ENCODE results near the gene EDIL3.
"Not testable (repeated sequence)": the region's sequence is repeated elsewhere in the genome, so short reads cannot be mapped to it uniquely, and the experiment has no call there.

The EDIL3 gene

DNA sequence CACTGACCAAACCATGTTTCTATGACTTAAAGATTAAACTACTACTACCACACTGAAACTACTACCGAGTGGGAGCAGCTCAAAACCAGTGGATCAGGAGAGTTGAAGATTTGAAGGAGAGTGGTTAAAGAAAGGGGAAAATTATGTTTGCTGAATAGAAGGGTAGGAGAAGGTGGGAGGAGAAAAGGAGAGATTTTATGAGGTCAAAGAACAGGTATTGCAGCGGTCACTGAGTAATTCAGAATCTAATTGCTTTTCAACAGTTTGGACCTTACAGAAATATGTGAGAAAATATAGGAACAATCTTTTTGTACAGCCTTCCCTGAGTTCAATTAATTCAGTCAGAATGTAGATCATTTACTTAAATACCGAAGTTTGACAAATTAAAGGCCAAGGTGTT is 24.6 kb downstream of the EDIL3 start:
- Histone ChIP-seq H3K9ac (ENCODE audit: low read depth in 1 of 2, low read length in 2 of 2) (no peak overlapping the region), H3K4me3 (ENCODE audit: low read length in 2 of 2) (no peak overlapping the region), H3K27me3 (ENCODE audit: control insufficient read depth in 2 of 2, insufficient read depth in 2 of 2, low read length in 2 of 2) (no peaks in the 10 kb centered on the region), H3K4me1 (ENCODE audit: control insufficient read depth in 2 of 2, insufficient read depth in 2 of 2, low read length in 2 of 2) (no peaks in the 10 kb centered on the region), H3K27ac (ENCODE audit: low read depth in 2 of 2, low read length in 2 of 2) (no peak overlapping the region), H3K36me3 (ENCODE audit: control insufficient read depth in 2 of 2, insufficient read depth in 2 of 2, low read length in 2 of 2) (no peaks in the 10 kb centered on the region), H3K9me3 (ENCODE audit: control insufficient read depth in 2 of 2, low read length in 2 of 2) (no peaks in the 10 kb centered on the region)

DNA sequence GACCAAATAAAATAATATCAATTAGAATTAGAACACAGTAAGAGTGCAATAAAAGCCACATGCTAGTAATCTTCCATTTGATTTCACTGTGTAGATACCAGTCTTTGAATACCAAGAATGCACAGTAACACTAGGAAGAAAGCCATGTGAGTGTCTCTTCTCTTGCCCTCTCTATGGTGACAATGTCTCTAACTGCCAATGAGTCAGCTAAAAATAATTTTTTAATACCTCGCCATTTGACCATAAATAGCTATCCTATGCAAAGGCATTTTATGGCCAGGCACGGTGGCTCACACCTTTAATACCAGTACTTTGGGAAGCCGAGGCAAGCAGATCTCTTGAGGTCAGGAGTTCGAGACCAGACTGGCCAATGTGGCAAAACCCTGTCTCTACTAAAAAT is 30.6 kb downstream of the EDIL3 start:
- no peaks in the 10 kb centered on the region for H3K4me1 ChIP-seq (ENCODE audit: control insufficient read depth in 2 of 2, insufficient read depth in 2 of 2, low read length in 2 of 2)
- H3K27me3 ChIP-seq (ENCODE audit: control insufficient read depth in 2 of 2, insufficient read depth in 2 of 2, low read length in 2 of 2) = no peaks in the 10 kb centered on the region
- no peak overlapping the region for H3K27ac ChIP-seq (ENCODE audit: low read depth in 2 of 2, low read length in 2 of 2)
- H3K9me3 ChIP-seq (ENCODE audit: control insufficient read depth in 2 of 2, low read length in 2 of 2) = no peaks in the 10 kb centered on the region
- no peak overlapping the region for H3K9ac ChIP-seq (ENCODE audit: low read depth in 1 of 2, low read length in 2 of 2)
- no peaks in the 10 kb centered on the region for H3K36me3 ChIP-seq (ENCODE audit: control insufficient read depth in 2 of 2, insufficient read depth in 2 of 2, low read length in 2 of 2)
- no peak overlapping the region for H3K4me3 ChIP-seq (ENCODE audit: low read length in 2 of 2)

DNA sequence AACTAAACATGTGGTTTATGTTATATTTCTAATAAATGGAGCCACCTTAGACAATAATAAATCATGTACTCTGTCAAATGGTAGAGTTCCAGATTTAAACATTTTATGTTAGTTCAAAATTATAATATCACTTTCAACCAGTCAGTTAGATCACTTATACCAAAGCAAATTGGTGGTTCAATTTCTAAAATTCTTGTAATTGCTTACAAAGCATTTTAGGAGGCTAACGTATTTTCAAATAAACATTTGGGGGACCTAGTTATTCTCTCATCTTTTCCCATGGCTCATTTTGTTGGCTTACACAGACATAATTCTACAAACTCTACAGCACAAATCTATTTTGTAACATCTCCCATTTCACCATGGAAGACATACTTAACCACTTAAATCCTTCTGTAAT is 39.9 kb downstream of the EDIL3 start:
- Histone ChIP-seq H3K4me1 (ENCODE audit: control insufficient read depth in 2 of 2, insufficient read depth in 2 of 2, low read length in 2 of 2) (no peaks in the 10 kb centered on the region), H3K9me3 (ENCODE audit: control insufficient read depth in 2 of 2, low read length in 2 of 2) (no peaks in the 10 kb centered on the region)

DNA sequence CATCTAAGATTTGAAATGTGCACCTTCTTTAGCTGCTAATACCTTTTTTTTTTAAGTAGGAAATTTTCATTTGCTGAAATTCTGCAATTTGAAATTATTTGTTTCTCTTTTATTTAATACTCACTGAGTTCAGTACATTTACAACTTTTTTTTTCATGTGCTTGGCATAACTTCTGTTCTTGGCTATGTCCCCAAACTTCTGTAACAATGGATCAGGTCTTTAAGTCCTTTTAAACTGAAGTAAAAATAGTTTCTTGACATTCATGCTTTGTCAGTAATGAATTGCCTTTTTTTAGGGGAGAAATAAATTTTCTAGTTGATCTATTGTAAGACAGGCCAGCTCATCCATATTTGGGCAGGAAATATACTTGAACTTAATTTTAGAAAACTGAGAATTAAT is 41.5 kb downstream of the EDIL3 start:
- no peaks in the 10 kb centered on the region for H3K27me3 ChIP-seq (ENCODE audit: control insufficient read depth in 2 of 2, insufficient read depth in 2 of 2, low read length in 2 of 2)
- no peaks in the 10 kb centered on the region for H3K9me3 ChIP-seq (ENCODE audit: control insufficient read depth in 2 of 2, low read length in 2 of 2)
- no peaks in the 10 kb centered on the region for H3K36me3 ChIP-seq (ENCODE audit: control insufficient read depth in 2 of 2, insufficient read depth in 2 of 2, low read length in 2 of 2)
- H3K9ac ChIP-seq (ENCODE audit: low read depth in 1 of 2, low read length in 2 of 2) = no peak overlapping the region
- H3K4me1 ChIP-seq (ENCODE audit: control insufficient read depth in 2 of 2, insufficient read depth in 2 of 2, low read length in 2 of 2) = no peaks in the 10 kb centered on the region
- H3K27ac ChIP-seq (ENCODE audit: low read depth in 2 of 2, low read length in 2 of 2) = no peak overlapping the region
- H3K4me3 ChIP-seq (ENCODE audit: low read length in 2 of 2) = no peak overlapping the region

More for the DNA sequence above, 39.9 kb downstream of the EDIL3 start:
- Histone ChIP-seq H3K4me3 (ENCODE audit: low read length in 2 of 2) (no peak overlapping the region), H3K27me3 (ENCODE audit: control insufficient read depth in 2 of 2, insufficient read depth in 2 of 2, low read length in 2 of 2) (no peaks in the 10 kb centered on the region), H3K27ac (ENCODE audit: low read depth in 2 of 2, low read length in 2 of 2) (no peak overlapping the region), H3K36me3 (ENCODE audit: control insufficient read depth in 2 of 2, insufficient read depth in 2 of 2, low read length in 2 of 2) (no peaks in the 10 kb centered on the region), H3K9ac (ENCODE audit: low read depth in 1 of 2, low read length in 2 of 2) (no peak overlapping the region)

DNA sequence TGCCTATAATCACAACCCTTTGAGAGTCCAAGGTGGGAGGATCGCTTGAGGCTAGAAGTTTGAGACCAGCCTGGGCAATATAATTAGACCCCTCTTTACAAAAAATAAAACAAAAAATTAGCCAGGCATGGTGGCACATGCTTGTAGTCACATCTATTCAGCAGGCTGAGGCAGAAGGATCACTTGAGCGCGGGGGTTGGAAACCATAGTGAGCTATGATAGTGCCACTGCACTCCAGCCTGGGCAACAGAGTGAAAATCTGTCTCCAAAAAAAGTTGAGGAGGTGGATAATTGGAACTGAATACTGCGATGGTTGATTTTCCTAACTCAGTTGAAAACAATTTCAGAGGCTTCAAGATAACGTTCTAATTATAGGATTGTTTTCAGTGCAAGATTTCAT is 52.6 kb downstream of the EDIL3 start:
- no peaks in the 10 kb centered on the region for H3K27me3 ChIP-seq (ENCODE audit: control insufficient read depth in 2 of 2, insufficient read depth in 2 of 2, low read length in 2 of 2)
- H3K27ac ChIP-seq (ENCODE audit: low read depth in 2 of 2, low read length in 2 of 2) = no peak overlapping the region
- H3K4me1 ChIP-seq (ENCODE audit: control insufficient read depth in 2 of 2, insufficient read depth in 2 of 2, low read length in 2 of 2) = no peaks in the 10 kb centered on the region
- H3K36me3 ChIP-seq (ENCODE audit: control insufficient read depth in 2 of 2, insufficient read depth in 2 of 2, low read length in 2 of 2) = no peaks in the 10 kb centered on the region
- no peak overlapping the region for H3K4me3 ChIP-seq (ENCODE audit: low read length in 2 of 2)
- H3K9ac ChIP-seq (ENCODE audit: low read depth in 1 of 2, low read length in 2 of 2) = no peak overlapping the region
- H3K9me3 ChIP-seq (ENCODE audit: control insufficient read depth in 2 of 2, low read length in 2 of 2) = no peaks in the 10 kb centered on the region

DNA sequence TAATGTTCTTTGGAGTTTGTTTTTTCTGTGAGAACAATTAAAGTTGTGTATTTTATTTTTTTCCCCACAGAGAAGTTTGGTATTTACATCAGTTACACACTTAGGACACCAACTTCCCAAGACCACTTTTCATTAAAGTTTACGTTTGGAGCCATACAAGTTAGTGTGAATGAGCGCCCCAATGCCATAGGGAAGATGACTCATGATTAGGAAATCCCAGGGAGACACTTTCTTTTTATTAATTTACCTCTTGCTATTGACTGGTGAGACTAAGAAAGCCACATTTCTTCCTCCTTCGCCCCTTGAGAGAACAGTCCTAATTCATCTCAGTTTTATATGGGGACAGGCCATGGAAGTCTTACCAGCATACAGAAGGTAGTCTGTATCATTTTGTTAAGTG is 57.1 kb downstream of the EDIL3 start:
- Histone ChIP-seq H3K27me3 (ENCODE audit: control insufficient read depth in 2 of 2, insufficient read depth in 2 of 2, low read length in 2 of 2) (no peaks in the 10 kb centered on the region), H3K27ac (ENCODE audit: low read depth in 2 of 2, low read length in 2 of 2) (no peak overlapping the region), H3K4me1 (ENCODE audit: control insufficient read depth in 2 of 2, insufficient read depth in 2 of 2, low read length in 2 of 2) (no peaks in the 10 kb centered on the region), H3K9me3 (ENCODE audit: control insufficient read depth in 2 of 2, low read length in 2 of 2) (no peaks in the 10 kb centered on the region), H3K4me3 (ENCODE audit: low read length in 2 of 2) (no peak overlapping the region), H3K9ac (ENCODE audit: low read depth in 1 of 2, low read length in 2 of 2) (no peak overlapping the region), H3K36me3 (ENCODE audit: control insufficient read depth in 2 of 2, insufficient read depth in 2 of 2, low read length in 2 of 2) (no peaks in the 10 kb centered on the region)

DNA sequence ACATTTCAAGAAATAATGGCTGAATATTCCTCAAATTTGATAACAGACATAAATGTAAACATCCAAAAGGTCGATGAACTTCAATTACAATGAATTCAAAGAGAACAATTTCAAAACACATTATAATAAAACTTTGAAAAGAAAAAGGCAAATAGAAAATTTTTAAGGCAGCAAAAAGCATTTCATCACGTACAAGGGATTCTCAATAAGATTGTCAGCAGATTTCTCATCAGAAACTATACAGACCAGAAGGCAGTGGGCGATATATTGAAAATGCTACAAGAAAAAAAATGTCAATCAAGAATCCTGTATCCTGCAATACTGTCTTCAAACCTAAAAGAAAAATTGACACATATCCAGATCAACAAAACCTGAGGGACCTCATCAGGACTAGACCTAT is 62.0 kb downstream of the EDIL3 start:
- no peaks in the 10 kb centered on the region for H3K4me1 ChIP-seq (ENCODE audit: control insufficient read depth in 2 of 2, insufficient read depth in 2 of 2, low read length in 2 of 2)
- no peaks in the 10 kb centered on the region for H3K36me3 ChIP-seq (ENCODE audit: control insufficient read depth in 2 of 2, insufficient read depth in 2 of 2, low read length in 2 of 2)
- H3K9ac ChIP-seq (ENCODE audit: low read depth in 1 of 2, low read length in 2 of 2) = no peak overlapping the region
- H3K27ac ChIP-seq (ENCODE audit: low read depth in 2 of 2, low read length in 2 of 2) = no peak overlapping the region
- H3K27me3 ChIP-seq (ENCODE audit: control insufficient read depth in 2 of 2, insufficient read depth in 2 of 2, low read length in 2 of 2) = no peaks in the 10 kb centered on the region
- no peak overlapping the region for H3K4me3 ChIP-seq (ENCODE audit: low read length in 2 of 2)
- H3K9me3 ChIP-seq (ENCODE audit: control insufficient read depth in 2 of 2, low read length in 2 of 2) = no peaks in the 10 kb centered on the region

DNA sequence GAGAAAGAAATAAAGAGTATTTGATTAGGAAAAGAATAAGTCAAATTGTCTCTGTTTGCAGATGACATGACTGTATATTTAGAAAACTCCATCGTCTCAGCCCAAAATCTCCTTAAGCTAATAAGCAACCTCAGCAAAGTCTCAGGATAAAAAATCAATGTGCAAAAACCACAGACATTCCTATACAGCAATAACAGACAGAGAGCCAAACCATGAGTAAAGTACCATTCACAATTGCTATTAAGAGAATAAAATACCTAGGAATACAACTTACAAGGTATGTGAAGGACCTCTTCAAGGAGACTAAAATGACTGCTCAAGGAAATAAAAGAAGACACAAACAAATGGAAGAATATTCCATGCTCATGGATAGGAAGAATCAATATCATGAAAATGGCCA is 66.9 kb downstream of the EDIL3 start:
- H3K4me3 ChIP-seq (ENCODE audit: low read length in 2 of 2); H3K36me3 ChIP-seq (ENCODE audit: control insufficient read depth in 2 of 2, insufficient read depth in 2 of 2, low read length in 2 of 2); H3K27me3 ChIP-seq (ENCODE audit: control insufficient read depth in 2 of 2, insufficient read depth in 2 of 2, low read length in 2 of 2); H3K27ac ChIP-seq (ENCODE audit: low read depth in 2 of 2, low read length in 2 of 2); H3K9me3 ChIP-seq (ENCODE audit: control insufficient read depth in 2 of 2, low read length in 2 of 2); H3K9ac ChIP-seq (ENCODE audit: low read depth in 1 of 2, low read length in 2 of 2); H3K4me1 ChIP-seq (ENCODE audit: control insufficient read depth in 2 of 2, insufficient read depth in 2 of 2, low read length in 2 of 2): not testable (repeated sequence)

DNA sequence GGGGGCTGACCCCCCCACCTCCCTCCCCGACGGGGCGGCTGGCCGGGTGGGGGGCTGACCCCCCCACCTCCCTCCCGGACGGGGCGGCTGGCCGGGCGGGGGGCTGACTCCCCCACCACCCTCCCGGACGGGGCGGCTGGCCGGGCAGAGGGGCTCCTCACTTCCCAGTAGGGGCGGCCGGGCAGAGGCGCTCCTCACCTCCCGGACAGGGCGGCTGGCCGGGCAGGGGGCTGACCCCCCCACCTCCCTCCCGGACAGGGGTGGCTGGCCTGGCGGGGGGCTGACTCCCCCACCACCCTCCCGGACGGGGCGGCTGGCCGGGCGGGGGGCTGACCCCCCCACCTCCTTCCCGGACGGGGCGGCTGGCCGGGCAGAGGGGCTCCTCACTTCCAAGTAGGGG is 72.4 kb downstream of the EDIL3 start:
- H3K4me1 ChIP-seq (ENCODE audit: control insufficient read depth in 2 of 2, insufficient read depth in 2 of 2, low read length in 2 of 2); H3K9ac ChIP-seq (ENCODE audit: low read depth in 1 of 2, low read length in 2 of 2); H3K27ac ChIP-seq (ENCODE audit: low read depth in 2 of 2, low read length in 2 of 2); H3K27me3 ChIP-seq (ENCODE audit: control insufficient read depth in 2 of 2, insufficient read depth in 2 of 2, low read length in 2 of 2); H3K9me3 ChIP-seq (ENCODE audit: control insufficient read depth in 2 of 2, low read length in 2 of 2); H3K36me3 ChIP-seq (ENCODE audit: control insufficient read depth in 2 of 2, insufficient read depth in 2 of 2, low read length in 2 of 2); H3K4me3 ChIP-seq (ENCODE audit: low read length in 2 of 2): not testable (repeated sequence)

DNA sequence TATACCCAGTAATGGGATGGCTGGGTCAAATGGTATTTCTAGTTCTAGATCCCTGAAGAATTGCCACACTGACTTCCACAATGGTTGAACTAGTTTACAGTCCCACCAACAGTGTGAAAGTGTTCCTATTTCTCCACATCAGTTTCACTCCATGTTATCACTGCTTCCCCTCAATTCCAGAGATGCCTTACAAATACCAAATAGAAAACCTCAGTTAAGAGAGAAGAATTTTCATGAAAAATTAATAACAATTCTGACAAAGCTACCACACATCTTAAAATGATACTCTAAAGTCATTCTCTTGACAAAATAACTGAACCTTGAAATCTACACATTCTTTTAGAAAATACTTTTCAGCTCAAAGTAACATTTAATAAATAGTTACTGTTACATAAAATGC is 74.8 kb downstream of the EDIL3 start:
- not testable (repeated sequence) for H3K4me3 ChIP-seq (ENCODE audit: low read length in 2 of 2); H3K9ac ChIP-seq (ENCODE audit: low read depth in 1 of 2, low read length in 2 of 2); H3K27ac ChIP-seq (ENCODE audit: low read depth in 2 of 2, low read length in 2 of 2); H3K36me3 ChIP-seq (ENCODE audit: control insufficient read depth in 2 of 2, insufficient read depth in 2 of 2, low read length in 2 of 2); H3K9me3 ChIP-seq (ENCODE audit: control insufficient read depth in 2 of 2, low read length in 2 of 2); H3K4me1 ChIP-seq (ENCODE audit: control insufficient read depth in 2 of 2, insufficient read depth in 2 of 2, low read length in 2 of 2); H3K27me3 ChIP-seq (ENCODE audit: control insufficient read depth in 2 of 2, insufficient read depth in 2 of 2, low read length in 2 of 2)

DNA sequence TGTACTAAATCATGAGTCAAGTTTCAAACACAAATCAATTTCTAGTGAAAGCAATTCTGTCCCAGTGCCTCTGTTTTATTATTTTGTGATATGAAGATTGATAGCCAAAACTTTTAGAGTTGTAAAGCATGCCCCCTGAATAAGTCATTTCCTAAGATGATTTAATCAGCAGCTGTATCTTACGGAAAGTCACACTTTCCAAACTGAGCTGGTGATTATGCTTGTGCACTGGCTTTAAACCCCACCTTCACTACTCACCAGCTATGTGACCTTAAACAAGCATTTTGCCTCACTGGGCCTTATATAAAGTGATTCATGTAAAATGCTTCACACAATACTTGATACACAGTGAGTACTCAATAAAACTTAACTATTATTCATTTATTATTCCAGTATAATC is 78.1 kb downstream of the EDIL3 start:
- Histone ChIP-seq H3K36me3 (ENCODE audit: control insufficient read depth in 2 of 2, insufficient read depth in 2 of 2, low read length in 2 of 2) (no peaks in the 10 kb centered on the region), H3K4me3 (ENCODE audit: low read length in 2 of 2) (no peak overlapping the region), H3K27me3 (ENCODE audit: control insufficient read depth in 2 of 2, insufficient read depth in 2 of 2, low read length in 2 of 2) (no peaks in the 10 kb centered on the region), H3K9ac (ENCODE audit: low read depth in 1 of 2, low read length in 2 of 2) (no peak overlapping the region), H3K4me1 (ENCODE audit: control insufficient read depth in 2 of 2, insufficient read depth in 2 of 2, low read length in 2 of 2) (no peaks in the 10 kb centered on the region), H3K9me3 (ENCODE audit: control insufficient read depth in 2 of 2, low read length in 2 of 2) (no peaks in the 10 kb centered on the region), H3K27ac (ENCODE audit: low read depth in 2 of 2, low read length in 2 of 2) (no peak overlapping the region)

All from mucosa of rectum (tissue), 2 donors.